ENCODE data around the gene ZBTB7B.
"Not testable (repeated sequence)": the region's sequence is repeated elsewhere in the genome, so short reads cannot be mapped to it uniquely, and the experiment has no call there.

Gene ZBTB7B

GRCh38 chr1:154987326-154987725 lies 15.3 kb upstream of the ZBTB7B start:
- DNase-seq, result no peak
- CTCF ChIA-PET, result interaction anchor here (1.4 to 2.5 kb wide), 6 partner anchors 13 to 73 kb away, joined by 3 to 15 read pairs (median 6); partner anchors contain the start of gene ADAM15
- peak overlapping the region; percentile 28 for H3K27ac Mint-ChIP-seq
- H3K36me3 Mint-ChIP-seq, result peaks cover 16% of the 10 kb centered on the region
- H3K4me3 Mint-ChIP-seq, result no peak overlapping the region
- peaks cover 23% of the 10 kb centered on the region for H3K4me1 Mint-ChIP-seq
- H3K9me3 Mint-ChIP-seq, result no peaks in the 10 kb centered on the region
- no peaks in the 10 kb centered on the region for H3K27me3 Mint-ChIP-seq

DNA sequence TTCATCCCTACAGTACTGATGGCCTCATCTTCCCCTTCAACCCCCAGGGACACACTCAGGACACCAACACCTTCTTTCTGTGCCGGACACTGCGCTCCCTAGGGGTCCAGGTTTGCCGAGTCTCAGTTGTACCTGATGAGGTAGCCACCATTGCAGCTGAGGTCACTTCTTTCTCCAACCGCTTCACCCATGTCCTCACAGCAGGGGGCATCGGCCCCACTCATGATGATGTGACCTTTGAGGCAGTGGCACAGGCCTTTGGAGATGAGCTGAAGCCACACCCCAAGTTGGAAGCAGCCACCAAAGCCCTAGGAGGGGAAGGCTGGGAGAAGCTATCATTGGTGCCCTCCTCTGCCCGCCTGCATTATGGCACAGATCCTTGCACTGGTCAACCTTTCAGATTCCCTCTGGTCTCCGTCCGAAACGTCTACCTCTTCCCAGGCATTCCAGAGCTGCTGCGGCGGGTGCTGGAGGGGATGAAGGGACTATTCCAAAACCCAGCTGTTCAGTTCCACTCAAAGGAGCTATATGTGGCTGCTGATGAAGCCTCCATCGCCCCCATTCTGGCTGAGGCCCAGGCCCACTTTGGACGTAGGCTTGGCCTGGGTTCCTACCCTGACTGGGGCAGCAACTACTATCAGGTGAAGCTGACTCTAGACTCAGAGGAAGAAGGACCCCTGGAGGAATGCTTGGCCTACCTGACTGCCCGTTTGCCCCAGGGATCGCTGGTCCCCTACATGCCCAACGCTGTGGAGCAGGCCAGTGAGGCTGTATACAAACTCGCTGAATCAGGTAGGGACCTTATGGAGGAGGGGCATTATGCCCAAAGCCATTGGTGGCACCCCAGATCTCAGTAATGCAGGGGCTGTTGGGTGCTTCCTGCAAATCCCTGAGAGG lies 14.3 kb upstream of the ZBTB7B start:
- Mint-ChIP-seq H3K27ac (peak overlapping the region; percentile 45), H3K9me3 (no peaks in the 10 kb centered on the region), H3K36me3 (peaks cover 15% of the 10 kb centered on the region), H3K4me3 (no peak overlapping the region), H3K4me1 (peaks cover 23% of the 10 kb centered on the region), H3K27me3 (no peaks in the 10 kb centered on the region)
- DNase-seq, result peak; percentile 44
- CTCF ChIA-PET, result interaction anchor here (1.4 to 2.5 kb wide), 5 partner anchors 12 to 72 kb away, joined by 4 to 15 read pairs (median 7); partner anchors contain the start of gene ADAM15

- peaks cover 18% of the 10 kb centered on the region for H3K4me1 Mint-ChIP-seq
- peaks cover 15% of the 10 kb centered on the region for H3K36me3 Mint-ChIP-seq
- H3K27me3 Mint-ChIP-seq, result no peaks in the 10 kb centered on the region
- no peak overlapping the region for H3K27ac Mint-ChIP-seq
- CTCF ChIA-PET, result interaction anchor here (1.4 to 2.5 kb wide), 2 partner anchors 11 to 28 kb away, joined by 4 to 15 read pairs; no protein-coding TSS in a partner anchor
- H3K4me3 Mint-ChIP-seq, result no peak overlapping the region
- H3K9me3 Mint-ChIP-seq, result no peaks in the 10 kb centered on the region
- DNase-seq, result no peak
Observed at GRCh38 chr1:154989195-154989860, 13.3 kb upstream of the ZBTB7B start.

- Mint-ChIP-seq H3K27me3 (no peaks in the 10 kb centered on the region), H3K36me3 (peaks cover 15% of the 10 kb centered on the region), H3K27ac (no peak overlapping the region), H3K9me3 (no peaks in the 10 kb centered on the region), H3K4me3 (no peak overlapping the region), H3K4me1 (peaks cover 15% of the 10 kb centered on the region)
- CTCF ChIA-PET, result interaction anchor here (1.0 to 1.4 kb wide), 2 partner anchors 27 to 83 kb away, joined by 3 to 4 read pairs; no protein-coding TSS in a partner anchor
- DNase-seq, result no peak
Observed at GRCh38 chr1:154990276-154990675, 12.3 kb upstream of the ZBTB7B start.

DNA sequence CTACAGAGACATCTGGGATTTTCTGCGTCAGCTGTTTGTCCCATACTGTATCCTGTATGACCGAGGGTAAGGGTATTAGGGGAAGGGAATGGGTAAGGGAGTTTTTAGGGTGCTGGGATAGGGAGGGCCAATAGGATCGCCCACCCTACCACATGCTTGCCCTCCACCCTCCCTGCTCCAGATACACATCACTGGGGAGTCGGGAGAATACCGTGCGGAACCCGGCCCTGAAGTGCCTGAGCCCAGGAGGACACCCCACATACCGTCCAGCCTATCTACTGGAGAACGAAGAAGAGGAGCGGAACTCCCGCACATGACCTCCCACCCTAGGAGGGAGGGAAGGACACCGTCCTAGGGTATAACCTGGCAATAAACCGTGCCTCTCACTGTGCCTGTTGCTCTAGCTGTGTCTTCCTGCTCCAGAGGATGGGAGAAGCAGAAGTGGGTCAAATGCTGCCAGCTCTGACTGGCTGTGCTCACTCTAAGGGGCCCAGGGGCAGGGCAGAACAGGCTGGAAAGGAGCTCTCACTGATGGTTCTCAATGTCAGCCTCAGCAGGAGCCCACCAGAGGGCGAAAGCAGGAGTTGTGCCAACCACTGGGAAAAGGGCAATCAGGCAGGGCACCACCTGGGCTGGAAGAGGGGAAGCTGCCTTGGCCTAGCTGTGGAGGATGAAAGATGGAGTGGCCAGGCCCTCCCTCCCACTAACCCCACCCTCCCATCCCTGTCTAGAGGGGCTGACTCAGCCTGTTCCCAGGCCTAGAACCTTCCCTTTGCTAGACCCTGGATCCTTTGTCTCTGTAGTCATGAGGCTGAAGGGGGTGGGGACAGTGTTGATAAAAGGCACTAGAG lies 9.7 kb upstream of the ZBTB7B start:
- DNase-seq, result no peak
- Mint-ChIP-seq H3K27me3 (no peaks in the 10 kb centered on the region), H3K9me3 (no peaks in the 10 kb centered on the region), H3K27ac (no peak overlapping the region), H3K4me3 (no peak overlapping the region), H3K36me3 (peaks cover 14% of the 10 kb centered on the region), H3K4me1 (peaks cover 27% of the 10 kb centered on the region)
- CTCF ChIA-PET, result interaction anchor here (1.1 to 8.8 kb wide), 5 partner anchors 9 to 214 kb away, joined by 3 to 72 read pairs (median 6); partner anchors contain the start of gene FLAD1

DNA sequence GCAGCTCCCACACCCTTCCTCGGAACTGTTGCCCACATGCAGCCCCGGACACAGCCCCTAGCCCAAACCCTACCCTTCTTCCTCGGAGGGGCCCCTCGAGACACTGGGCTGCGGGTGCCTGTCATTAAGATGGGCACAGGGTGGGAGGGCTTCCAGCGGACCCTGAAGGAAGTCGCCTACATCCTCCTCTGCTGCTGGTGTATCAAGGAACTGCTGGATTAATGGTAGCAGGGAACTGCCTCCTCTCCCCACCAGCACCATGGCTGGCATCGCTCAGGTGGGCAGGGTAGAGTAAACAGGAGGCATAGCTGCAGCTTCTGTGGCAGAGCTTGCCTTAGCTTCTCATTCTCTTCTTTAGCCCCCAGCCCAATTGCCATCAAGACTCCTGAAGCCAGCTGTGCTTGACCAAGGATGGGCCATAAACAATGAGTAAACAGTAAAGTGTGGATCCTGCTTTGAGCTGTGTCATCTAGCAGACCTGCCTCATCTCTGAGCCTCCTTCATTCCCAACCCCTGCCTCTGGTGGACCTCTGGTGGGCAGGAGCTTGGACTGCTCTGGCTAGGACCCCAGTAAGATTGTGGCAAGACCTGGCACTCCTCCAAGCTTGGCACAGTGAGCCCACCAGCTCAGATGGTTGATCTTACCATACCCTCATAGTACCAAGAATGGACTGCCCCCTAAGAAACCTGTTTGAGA lies 8.9 kb upstream of the ZBTB7B start, which contains the start of gene LENEP:
TSS of gene LENEP (plus strand) at position 15 of the 697 bp plus-strand sequence. CDS start at position 37, 22 bp downstream.
- Mint-ChIP-seq H3K27ac (no peak within 1 kb of the TSS), H3K4me3 (no peak within 1 kb of the TSS), H3K27me3 (no peaks in the 10 kb centered on the region), H3K9me3 (no peaks in the 10 kb centered on the region), H3K36me3 (peaks cover 8% of the 10 kb centered on the region), H3K4me1 (peaks cover 28% of the 10 kb centered on the region)
- no peak for DNase-seq
- CTCF ChIA-PET, result interaction anchor here (0.6 to 8.8 kb wide), 10 partner anchors 10 to 213 kb away, joined by 3 to 72 read pairs (median 4); partner anchors contain the start of genes FLAD1 and PBXIP1

- Mint-ChIP-seq H3K4me1 (peaks cover 30% of the 10 kb centered on the region), H3K27ac (no peak overlapping the region), H3K36me3 (peaks cover 4% of the 10 kb centered on the region), H3K9me3 (no peaks in the 10 kb centered on the region), H3K4me3 (no peak overlapping the region), H3K27me3 (peaks cover 4% of the 10 kb centered on the region)
- CTCF ChIA-PET, result interaction anchor here (0.6 to 8.8 kb wide), 10 partner anchors 10 to 213 kb away, joined by 3 to 72 read pairs (median 3); partner anchors contain the start of genes FLAD1 and PBXIP1
- DNase-seq, result no peak
Observed at GRCh38 chr1:154994269-154994587, 8.4 kb upstream of the ZBTB7B start.

DNA sequence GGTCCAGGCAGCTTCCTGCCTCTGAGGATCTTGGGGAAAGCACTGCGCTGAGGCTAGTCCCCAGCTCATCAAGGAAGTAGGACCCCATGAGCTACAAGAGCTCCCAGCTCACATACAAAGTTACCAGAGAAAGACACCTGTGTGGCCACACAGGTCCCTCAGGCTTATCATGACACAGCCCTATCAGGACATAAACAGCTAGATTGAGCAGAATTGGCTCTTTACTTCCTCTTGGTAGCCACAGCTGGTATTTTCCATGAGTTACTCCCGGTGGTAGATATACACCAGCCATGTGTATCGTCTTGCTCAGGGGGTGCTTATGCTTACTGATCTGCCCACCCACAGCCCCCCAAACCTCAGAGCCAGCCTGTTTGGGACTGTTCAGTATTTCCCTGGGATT lies 8.0 kb upstream of the ZBTB7B start:
- peaks cover 4% of the 10 kb centered on the region for H3K27me3 Mint-ChIP-seq
- peaks cover 2% of the 10 kb centered on the region for H3K36me3 Mint-ChIP-seq
- H3K4me1 Mint-ChIP-seq, result peaks cover 32% of the 10 kb centered on the region
- no peak overlapping the region for H3K27ac Mint-ChIP-seq
- no peaks in the 10 kb centered on the region for H3K9me3 Mint-ChIP-seq
- no peak overlapping the region for H3K4me3 Mint-ChIP-seq
- no peak for DNase-seq
- CTCF ChIA-PET, result interaction anchor here (0.6 to 8.8 kb wide), 10 partner anchors 10 to 212 kb away, joined by 3 to 72 read pairs (median 4); partner anchors contain the start of genes FLAD1, PBXIP1 and PYGO2

DNA sequence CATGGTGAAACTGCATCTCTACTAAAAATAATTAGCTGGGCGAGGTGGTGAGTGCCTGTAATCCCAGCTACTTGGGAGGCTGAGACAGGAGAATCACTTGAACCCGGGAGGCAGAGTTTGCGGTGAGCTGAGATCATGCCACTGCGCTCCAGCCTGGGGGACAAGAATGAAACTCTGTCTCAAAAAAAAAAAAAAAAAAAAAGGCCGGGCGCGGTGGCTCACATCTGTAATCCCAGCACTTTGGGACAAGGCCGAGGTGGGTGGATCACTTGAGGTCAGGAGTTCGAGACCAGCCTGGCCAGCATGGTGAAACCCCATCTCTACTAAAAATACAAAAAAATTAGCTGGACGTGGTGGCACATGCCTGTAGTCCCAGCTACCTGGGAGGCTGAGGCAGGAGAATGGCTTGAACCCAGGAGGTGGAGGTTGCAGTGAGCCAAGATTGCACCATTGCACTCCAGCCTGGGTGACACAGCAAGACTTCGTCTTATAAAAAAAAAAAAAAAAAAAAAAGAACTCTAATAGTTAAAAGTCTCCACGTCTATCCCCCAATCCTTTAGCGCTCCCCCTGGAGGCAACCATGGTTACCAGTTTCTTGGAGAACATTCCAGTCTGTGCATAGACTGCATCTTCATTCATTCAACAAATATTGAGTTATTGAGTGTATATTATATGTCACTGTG lies 7.2 kb upstream of the ZBTB7B start:
- H3K9me3 Mint-ChIP-seq, H3K36me3 Mint-ChIP-seq, H3K4me3 Mint-ChIP-seq, H3K27ac Mint-ChIP-seq, H3K27me3 Mint-ChIP-seq: not testable (repeated sequence)
- peak; percentile 46 for DNase-seq
- CTCF ChIA-PET, result interaction anchor here (1.0 to 8.8 kb wide), 9 partner anchors 11 to 117 kb away, joined by 3 to 72 read pairs (median 5); partner anchors contain the start of genes FLAD1 and PYGO2
- peaks cover 38% of the 10 kb centered on the region for H3K4me1 Mint-ChIP-seq

DNA sequence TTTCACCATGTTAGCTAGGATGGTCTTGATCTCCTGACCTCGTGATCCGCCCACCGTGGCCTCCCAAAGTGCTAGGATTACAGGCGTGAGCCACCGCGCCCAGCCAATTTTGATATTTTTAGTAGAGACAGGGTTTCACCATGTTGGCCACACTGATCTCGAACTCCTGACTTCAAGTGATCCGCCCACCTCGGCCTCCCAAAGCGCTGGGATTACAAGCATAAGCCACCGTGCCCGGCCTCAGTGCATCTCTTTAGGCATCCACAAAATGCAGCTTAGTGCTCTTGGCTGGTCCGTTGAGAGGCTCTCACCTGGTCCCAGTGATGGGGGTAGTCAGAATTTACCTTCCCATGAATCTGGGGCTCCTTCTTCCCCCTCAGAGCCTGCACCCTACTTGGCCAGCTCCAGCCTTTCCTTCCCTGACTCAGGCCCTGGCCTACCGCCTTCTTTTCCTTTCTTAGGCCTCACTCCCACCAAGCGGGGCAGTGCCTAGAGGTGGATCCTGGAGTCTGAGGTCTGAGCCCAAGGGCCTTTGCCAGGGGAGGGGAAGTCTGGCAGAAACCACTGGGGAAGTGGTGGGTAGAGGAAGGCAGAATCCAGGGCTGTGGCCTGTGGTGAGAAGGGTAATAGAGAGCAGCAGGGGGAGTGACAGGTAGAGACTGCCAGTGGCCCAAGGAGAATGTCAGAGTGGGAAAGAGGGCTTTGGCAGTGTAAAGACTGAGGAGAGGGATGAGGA lies 5.5 kb upstream of the ZBTB7B start:
- Mint-ChIP-seq H3K27me3 (peaks cover 4% of the 10 kb centered on the region), H3K36me3 (no peaks in the 10 kb centered on the region), H3K4me1 (peaks cover 38% of the 10 kb centered on the region), H3K27ac (no peak overlapping the region), H3K9me3 (no peaks in the 10 kb centered on the region), H3K4me3 (peak overlapping the region; percentile 21)
- DNase-seq, result no peak
- CTCF ChIA-PET, result interaction anchor here (0.9 to 8.8 kb wide), 11 partner anchors 12 to 47 kb away, joined by 3 to 72 read pairs (median 6); partner anchors contain the start of genes CKS1B, FLAD1, PBXIP1 and PYGO2

DNA sequence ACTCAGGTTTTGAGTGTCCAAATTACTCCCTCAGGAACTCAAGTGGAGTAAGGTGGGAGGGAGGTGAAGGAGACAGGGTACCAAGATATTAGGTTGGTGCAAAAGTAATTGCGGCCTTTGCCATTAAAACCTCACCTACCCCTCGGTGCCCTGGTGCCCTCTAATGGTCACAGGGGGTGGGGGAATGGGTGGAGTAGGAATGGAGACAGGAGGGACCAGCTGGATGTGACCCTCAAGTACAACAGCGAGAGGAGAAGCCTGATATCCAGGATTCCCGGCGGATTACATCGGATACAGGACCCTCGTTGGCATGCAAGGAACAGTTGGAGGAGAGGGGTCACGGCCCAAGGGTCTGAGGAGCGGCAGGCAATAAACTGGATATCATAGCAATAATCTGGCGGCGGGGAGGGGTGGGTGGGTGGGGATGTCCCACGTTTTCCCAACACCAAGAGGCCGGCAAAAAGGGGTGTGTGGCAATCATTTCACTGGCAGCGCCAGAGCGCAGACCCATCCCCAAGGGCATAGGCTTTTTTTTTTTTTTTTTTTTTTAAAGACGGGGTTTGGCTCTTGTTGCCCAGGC lies 4.3 kb upstream of the ZBTB7B start:
- CTCF ChIA-PET, result interaction anchor here (1.0 to 8.8 kb wide), 18 partner anchors 10 to 87 kb away, joined by 3 to 72 read pairs (median 6); partner anchors contain the start of genes CKS1B, FLAD1, PBXIP1 and PMVK
- Mint-ChIP-seq H3K9me3 (no peaks in the 10 kb centered on the region), H3K36me3 (peaks cover under 1% of the 10 kb centered on the region), H3K27me3 (peaks cover 4% of the 10 kb centered on the region), H3K4me1 (peaks cover 38% of the 10 kb centered on the region), H3K4me3 (no peak overlapping the region), H3K27ac (peak overlapping the region; percentile 62)
- no peak for DNase-seq

Data from activated naive CD4-positive, alpha-beta T cell treated with anti-CD3 and anti-CD28 coated beads, Interleukin-2, amount 10 ng/mL, durations not matched to agents 7 days and 5 days (primary cell).